Progenitor cell of endocrine pancreas (in vitro differentiated cells): ENCODE results near the gene ACYP1. TPM values are rescaled to one million over a fixed set of nuclear protein-coding genes. Genes with fewer than 3 reads are reported as not detected.

Source experiments
- DNase-seq: peaks from one replicate; pipeline ENCODE4 v3.0.0; 2021; ENCODE audit warnings: low spot score; ENCODE audit not compliant: unreplicated experiment
- H3K27ac Mint-ChIP-seq: 2 replicates; pipeline ENCODE4 v1.8.0; 2021; ENCODE audit warnings: mild to moderate bottlenecking, moderate library complexity, mixed read lengths
- H3K27me3 Mint-ChIP-seq: 2 replicates; pipeline ENCODE4 v1.8.0; 2021; ENCODE audit warnings: mixed read lengths
- H3K36me3 Mint-ChIP-seq: 2 replicates; pipeline ENCODE4 v1.8.0; 2022; ENCODE audit warnings: mixed read lengths; ENCODE audit not compliant: insufficient read depth
- H3K4me1 Mint-ChIP-seq: 2 replicates; pipeline ENCODE4 v1.8.0; 2021; ENCODE audit warnings: low read depth, mixed read lengths
- H3K4me3 Mint-ChIP-seq: 2 replicates; pipeline ENCODE4 v1.8.0; 2021; ENCODE audit warnings: low read depth, mild to moderate bottlenecking, moderate library complexity, mixed read lengths
- H3K9me3 Mint-ChIP-seq: 2 replicates; pipeline ENCODE4 v1.8.0; 2021; ENCODE audit warnings: low read depth, mixed read lengths
- total RNA-seq: library from RNA; stranded (reverse); gene quantifications from 2 replicates; pipeline ENCODE4 v1.2.1, GENCODE V29; 2021
- TF ChIP-seq, protein P1 (sequence below): fragments of 200-600 bp; sonication (generic); IDR thresholded peaks from one replicate; pipeline ENCODE4 v1.5.0; 2021; ENCODE audit warnings: antibody characterized with exemption, mild to moderate bottlenecking; ENCODE audit not compliant: unreplicated experiment

The ACYP1 gene
- total RNA-seq, 1 donor from 2014 or later: 21.2 TPM

DNA sequence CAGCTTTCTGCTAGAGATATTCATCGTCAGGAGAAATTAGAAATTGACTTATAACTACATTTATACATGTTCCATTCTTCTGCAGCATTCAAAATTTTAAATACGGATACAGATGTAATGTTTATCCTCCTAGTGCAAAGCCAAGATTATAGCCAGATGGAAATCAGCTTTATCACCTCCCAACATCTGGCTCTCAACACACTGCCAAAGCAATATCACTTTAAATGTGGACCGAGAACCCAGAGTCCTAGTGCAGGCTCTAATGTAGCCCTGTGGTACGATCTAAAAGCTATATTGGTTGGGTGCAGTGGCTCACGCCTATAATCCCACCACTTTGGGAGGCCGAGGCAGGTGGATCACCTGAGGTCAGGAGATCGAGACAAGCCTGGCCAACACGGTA is 19.1 kb downstream of the ACYP1 start:
- Mint-ChIP-seq H3K9me3 (no peaks in the 10 kb centered on the region), H3K36me3 (peaks cover 13% of the 10 kb centered on the region), H3K27me3 (no peaks in the 10 kb centered on the region), H3K4me1 (peaks cover 5% of the 10 kb centered on the region), H3K4me3 (no peak overlapping the region), H3K27ac (no peak overlapping the region)
- no peak for DNase-seq
- TF ChIP-seq, protein P1, sequence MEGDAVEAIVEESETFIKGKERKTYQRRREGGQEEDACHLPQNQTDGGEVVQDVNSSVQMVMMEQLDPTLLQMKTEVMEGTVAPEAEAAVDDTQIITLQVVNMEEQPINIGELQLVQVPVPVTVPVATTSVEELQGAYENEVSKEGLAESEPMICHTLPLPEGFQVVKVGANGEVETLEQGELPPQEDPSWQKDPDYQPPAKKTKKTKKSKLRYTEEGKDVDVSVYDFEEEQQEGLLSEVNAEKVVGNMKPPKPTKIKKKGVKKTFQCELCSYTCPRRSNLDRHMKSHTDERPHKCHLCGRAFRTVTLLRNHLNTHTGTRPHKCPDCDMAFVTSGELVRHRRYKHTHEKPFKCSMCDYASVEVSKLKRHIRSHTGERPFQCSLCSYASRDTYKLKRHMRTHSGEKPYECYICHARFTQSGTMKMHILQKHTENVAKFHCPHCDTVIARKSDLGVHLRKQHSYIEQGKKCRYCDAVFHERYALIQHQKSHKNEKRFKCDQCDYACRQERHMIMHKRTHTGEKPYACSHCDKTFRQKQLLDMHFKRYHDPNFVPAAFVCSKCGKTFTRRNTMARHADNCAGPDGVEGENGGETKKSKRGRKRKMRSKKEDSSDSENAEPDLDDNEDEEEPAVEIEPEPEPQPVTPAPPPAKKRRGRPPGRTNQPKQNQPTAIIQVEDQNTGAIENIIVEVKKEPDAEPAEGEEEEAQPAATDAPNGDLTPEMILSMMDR: no peak

DNA sequence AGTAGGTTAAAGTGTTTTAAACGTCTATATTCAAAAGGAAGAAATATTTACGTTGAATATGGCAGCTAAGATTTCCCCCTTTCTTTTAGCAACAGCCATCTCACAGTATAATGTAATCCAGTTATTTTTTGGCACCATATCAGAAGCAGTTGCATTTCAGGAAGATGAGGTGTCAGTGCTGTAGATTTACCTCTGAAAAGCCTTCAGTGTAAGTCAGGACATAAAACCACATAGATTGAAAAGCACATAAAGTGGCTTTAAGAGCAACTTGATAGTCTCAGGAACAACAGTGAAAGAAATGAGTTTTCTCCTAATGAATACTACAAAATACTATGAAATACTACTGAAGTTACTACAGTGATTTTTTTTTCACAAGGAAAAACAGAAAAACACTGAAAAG is 19.5 kb downstream of the ACYP1 start:
- Mint-ChIP-seq H3K27me3 (no peaks in the 10 kb centered on the region), H3K36me3 (peaks cover 12% of the 10 kb centered on the region), H3K4me1 (peaks cover 5% of the 10 kb centered on the region), H3K9me3 (no peaks in the 10 kb centered on the region), H3K4me3 (no peak overlapping the region), H3K27ac (no peak overlapping the region)
- no peak for DNase-seq
- TF ChIP-seq, protein P1: no peak

DNA sequence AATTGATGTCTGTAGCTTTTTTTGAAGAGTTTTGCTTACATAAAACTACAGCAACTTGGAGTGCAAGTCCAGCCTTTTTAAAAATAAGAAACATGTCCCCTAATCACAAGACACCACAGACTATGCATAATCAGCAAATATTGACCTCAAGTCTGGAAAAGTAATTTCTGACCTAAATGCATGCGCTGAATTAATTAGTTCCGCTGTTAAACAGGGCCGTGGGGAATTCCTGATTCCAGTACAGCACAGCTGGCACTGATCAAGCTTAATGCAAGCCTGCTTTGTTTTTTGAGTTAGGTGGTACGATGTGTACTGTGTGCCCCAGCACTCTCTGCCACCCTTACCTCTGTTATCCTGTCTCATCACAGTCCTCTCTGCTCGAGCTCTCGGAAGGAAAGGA is 21.8 kb downstream of the ACYP1 start:
- Mint-ChIP-seq H3K27me3 (no peaks in the 10 kb centered on the region), H3K4me3 (no peak overlapping the region), H3K27ac (no peak overlapping the region), H3K9me3 (no peaks in the 10 kb centered on the region), H3K36me3 (peaks cover 11% of the 10 kb centered on the region), H3K4me1 (peaks cover 5% of the 10 kb centered on the region)
- TF ChIP-seq, protein P1: no peak
- no peak for DNase-seq

DNA sequence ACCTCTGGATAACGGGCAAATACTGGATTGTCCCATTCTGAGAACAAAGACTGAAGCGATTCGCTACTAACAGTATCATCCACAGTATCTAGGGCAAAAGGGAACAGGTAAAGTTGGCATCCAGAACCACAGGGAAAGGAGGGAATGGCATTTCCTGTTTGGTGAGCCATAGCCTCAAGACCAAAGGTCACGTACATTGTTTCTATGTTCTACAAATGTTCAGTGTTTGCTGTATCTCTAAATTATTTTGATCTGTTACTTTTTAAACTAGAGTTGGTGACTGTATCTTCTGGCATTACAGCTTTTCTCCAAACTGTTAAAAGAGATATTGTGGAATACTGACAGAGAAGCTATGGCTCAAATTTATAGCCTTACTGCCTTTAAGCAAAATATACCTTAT is 22.2 kb downstream of the ACYP1 start:
- no peak for DNase-seq
- H3K27me3 Mint-ChIP-seq: no peaks in the 10 kb centered on the region
- H3K4me3 Mint-ChIP-seq: no peak overlapping the region
- TF ChIP-seq, protein P1: no peak
- H3K4me1 Mint-ChIP-seq: peaks cover 5% of the 10 kb centered on the region
- H3K36me3 Mint-ChIP-seq: peaks cover 13% of the 10 kb centered on the region
- H3K27ac Mint-ChIP-seq: no peak overlapping the region
- H3K9me3 Mint-ChIP-seq: no peaks in the 10 kb centered on the region

DNA sequence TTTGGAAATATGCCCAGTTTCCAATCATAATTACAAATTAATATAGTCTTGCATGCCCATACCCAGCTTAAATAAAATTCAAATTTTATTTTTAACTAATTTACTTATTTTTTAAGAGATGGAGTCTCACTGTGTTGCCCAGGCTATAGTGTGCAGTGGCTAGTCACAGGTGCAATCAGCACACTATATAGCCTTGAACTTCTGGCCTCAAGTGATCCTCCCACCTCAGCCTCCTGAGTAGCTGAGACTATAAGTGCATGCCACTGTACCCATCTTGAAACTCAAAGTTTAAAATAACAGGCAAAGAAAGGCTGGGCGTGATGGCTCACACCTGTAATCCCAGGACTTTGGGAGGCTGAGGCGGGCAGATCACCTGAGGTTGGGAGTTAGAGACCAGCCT is 22.9 kb downstream of the ACYP1 start:
- DNase-seq: no peak
- H3K9me3 Mint-ChIP-seq: no peaks in the 10 kb centered on the region
- H3K36me3 Mint-ChIP-seq: peaks cover 14% of the 10 kb centered on the region
- TF ChIP-seq, protein P1: no peak
- no peak overlapping the region for H3K4me3 Mint-ChIP-seq
- no peaks in the 10 kb centered on the region for H3K27me3 Mint-ChIP-seq
- no peak overlapping the region for H3K27ac Mint-ChIP-seq
- H3K4me1 Mint-ChIP-seq: peaks cover 5% of the 10 kb centered on the region
